HUDEP-2 (cell line): ENCODE data around the gene MRPL22.
A peak's percentile ranks its signal among the peaks of the same experiment; 100 is the strongest.
"Not testable (repeated sequence)": the region's sequence is repeated elsewhere in the genome, so short reads cannot be mapped to it uniquely, and the experiment has no call there.

Experiments
- DNase-seq, 76 experiments: peaks; one replicate each; lab custom pipeline; 2025; ENCODE audit not compliant: unreplicated experiment in 76 of 76; lab: John Stamatoyannopoulos, UW

The MRPL22 gene

DNA sequence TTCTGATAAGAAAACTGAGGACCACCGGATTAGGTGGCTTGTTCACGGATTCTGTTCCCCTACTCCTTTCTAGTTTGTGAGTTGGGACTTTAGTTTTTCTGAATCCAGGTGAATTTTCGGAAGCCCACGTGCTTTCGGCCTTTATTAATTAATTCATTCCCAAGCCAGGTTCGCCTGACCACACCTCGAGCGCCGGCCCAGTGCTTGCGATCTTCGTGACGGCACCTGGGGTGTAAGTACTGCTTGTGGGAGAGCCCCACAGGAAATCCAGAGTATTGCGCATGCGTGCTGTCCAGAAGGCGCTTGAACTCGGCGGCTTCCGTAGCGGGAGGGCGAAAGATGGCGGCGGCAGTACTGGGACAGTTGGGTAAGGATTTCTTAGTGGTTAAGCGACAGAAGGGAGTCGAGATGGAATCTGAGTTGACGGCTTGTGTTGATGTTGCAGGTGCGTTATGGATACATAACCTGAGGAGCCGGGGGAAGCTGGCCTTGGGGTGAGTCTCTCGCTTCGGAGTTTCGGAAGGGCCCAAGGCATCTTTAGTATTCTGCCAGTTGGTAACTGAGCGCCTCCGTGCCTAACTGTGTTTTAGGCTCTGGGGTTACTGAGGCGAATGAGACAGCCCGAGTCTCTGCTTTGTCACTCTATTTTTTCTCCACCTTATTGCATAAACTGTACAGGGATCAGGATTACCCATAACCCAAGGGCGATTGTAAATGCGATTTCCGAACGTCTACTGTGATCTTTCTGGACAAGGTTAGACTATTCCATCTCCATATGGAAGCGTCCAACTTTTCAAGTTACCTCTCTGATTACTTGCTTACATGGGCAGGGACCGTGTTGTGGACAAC, at the start of gene MRPL22:
Gene MRPL22 (plus strand): TSS at position 302 of the 849 bp plus-strand sequence. CDS start 38 bp downstream, at position 340.
- peak; percentile 27 to 96 (median 86) for DNase-seq

DNA sequence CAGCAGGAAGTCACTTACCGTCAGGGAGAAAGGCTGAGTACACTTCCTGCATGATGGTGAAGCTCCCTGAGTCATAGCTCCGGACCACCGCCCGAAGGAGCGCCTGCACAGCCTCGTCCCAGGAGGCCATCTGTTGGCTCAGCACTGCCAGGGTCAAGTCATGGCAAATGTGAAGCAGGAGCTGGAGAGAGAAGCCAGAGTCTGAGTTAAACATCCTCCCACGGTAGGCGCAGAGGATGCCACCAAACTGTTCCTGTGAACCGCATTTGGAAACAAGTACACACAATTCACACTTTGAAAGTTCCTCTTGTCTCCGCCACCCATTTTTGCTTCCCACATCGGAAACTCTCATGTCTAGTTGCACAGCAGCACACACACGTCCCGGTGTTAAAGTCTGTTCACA, 48.5 kb upstream of the MRPL22 start:
- DNase-seq: no peak

DNA sequence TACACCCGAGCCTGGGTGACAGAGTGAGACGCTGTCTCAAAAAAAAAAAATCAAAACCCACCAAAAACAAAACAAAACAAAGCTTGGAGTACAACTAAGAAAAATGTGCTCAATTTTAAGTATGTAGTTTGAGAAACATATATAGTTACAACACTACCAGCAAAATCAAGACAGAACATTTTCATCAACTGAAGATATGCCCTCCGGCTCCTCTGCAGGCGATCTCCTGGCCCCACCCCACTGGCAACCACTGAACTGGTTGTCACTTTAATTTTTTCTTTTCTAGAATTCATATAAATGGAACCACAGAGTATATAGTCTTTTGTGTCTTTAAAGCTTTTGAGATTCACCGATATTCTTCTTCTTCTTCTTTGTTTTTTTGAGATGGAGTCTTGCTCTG, 47.5 kb upstream of the MRPL22 start:
- no peak for DNase-seq

DNA sequence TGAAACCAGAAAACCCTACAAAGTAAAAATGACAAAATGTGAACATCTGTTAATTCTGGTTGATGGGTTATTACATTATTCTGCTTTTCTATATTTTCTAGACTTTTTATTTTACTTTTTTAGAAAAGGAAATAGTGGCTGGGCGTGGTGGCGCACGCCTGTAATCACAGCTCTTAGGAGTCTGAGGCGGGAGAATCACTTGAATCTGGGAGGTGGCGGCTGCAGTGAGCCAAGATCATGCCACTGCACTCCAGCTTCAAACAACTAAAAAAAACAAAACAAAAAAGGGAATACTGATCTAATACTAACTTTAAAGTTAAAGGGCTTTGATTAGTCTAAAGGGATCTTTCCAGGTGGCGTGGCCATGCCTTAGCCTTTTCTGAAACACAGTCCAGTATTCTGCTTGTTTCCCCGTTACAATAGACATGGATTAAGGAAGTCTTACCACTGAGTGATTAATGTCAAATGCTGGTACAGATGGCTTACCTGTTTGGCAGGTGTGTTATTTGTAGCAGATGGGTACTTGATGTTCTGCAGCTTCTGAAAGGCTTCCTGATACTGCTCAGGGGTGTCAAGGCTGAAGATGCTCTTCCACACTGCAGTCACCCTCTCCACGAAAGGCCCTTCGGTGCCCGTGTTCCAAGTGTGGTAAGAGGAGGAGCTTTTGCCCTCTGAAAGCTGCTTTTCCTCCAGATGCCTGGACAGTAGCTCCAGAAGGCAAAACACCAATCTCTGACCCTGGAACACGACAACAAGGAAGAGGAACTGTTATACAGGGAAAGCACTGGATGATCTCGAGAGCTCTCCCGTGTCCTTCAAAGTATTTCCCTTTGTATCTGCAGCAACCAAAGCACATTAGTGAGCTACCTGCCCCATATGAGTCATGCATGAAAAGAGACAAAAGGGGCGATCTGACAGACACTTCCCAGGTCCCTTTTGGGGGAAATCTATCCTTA, 45.0 kb upstream of the MRPL22 start:
- no peak for DNase-seq

GRCh38 chr5:154896562-154897165, 44.2 kb upstream of the MRPL22 start:
- DNase-seq: no peak

DNA sequence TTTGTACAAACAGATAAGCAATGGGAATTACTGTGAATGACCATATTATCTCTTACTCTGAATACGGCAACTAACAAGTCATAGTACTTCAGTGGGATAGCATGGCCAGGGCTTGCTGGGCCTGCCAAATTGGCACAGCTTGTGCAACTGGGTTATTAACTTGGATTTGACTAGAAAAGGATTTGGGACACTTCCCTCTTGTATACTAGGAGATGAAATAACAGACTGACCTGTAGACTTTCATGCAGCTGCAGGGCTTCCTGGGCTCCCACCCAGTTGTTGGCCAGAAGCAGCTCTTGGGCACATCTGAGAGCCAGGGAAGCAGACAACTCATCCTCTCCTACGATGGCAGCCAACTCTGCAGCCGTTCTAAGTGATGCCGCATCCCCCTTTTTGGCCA, 42.7 kb upstream of the MRPL22 start:
- no peak for DNase-seq

DNA sequence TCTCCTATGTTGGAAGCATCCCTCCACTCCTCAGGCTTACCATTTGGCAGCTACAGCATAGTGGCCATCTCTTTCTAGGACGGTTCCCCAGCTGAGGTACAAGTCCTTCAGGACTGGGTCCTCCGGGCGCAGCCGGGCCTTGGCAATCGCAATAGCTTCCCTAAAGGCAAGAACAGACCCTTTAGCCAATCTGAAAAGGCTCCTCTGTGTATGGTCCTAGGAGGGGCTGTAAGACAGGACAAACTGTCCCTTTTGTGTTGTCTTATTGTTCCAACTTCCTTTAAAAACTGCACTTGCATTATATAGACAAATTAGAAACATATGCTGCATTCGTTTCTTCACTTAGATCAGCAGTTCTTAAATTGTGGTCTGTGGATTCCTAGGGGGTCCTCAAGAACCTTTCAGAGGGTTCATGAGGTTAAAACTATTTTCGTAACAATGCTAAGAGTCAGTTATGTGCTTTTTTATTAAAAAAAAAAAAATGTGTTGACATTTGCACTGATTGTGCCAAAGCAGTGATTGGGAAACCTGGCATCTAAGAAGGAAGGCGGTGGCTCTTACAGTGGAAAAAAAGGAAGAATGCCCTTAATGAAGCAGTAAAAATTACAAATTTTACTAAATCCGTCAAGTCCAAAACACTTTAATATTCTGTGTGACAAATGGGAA, 41.6 kb upstream of the MRPL22 start:
- DNase-seq: no peak

DNA sequence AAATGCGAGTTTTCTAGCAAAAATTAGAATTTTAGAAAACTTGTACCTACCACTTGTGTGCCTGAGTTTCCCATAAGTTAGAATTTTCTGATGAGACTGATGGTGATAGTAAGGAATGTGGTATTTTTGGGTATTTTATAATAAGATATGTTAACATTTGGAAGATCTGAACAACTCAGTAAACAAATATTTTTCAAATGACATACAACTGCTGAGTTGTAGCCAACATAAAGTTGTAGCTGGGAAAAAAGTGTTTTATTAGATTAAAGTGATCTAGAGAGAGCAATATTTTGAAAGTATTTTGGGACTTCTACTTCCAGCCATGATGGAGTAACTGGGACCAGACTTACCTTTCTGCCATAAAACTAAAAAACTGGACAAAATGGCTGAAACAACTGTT, 40.8 kb upstream of the MRPL22 start:
- no peak for DNase-seq

DNA sequence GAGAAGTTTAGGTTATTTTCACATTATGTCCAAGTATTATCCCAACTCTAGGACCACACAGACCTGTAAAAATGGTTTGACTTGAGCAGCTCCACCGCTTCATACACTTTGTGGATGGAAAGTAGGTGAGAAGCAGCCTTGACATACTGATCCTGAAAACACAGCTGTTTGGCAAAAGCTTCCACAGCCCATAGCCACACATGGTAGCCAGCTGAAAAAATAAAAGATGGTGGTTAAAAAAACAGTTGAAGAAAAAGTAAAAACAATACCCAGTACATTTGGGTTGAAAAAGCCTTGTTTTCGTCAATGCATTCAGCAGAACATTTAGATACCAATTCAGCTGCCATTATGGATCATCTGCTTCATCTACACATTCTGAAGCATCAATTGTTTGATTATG, 39.6 kb upstream of the MRPL22 start:
- DNase-seq: no peak

- no peak for DNase-seq
Observed at GRCh38 chr5:154901913-154902312, 39.0 kb upstream of the MRPL22 start.

- DNase-seq: not testable (repeated sequence)
Observed at GRCh38 chr5:154905601-154906000, 35.3 kb upstream of the MRPL22 start.

- peak in 39 of 76 experiments; percentile 2 to 51 (median 15) for DNase-seq
Observed at GRCh38 chr5:154916874-154917273, 24.0 kb upstream of the MRPL22 start.

DNA sequence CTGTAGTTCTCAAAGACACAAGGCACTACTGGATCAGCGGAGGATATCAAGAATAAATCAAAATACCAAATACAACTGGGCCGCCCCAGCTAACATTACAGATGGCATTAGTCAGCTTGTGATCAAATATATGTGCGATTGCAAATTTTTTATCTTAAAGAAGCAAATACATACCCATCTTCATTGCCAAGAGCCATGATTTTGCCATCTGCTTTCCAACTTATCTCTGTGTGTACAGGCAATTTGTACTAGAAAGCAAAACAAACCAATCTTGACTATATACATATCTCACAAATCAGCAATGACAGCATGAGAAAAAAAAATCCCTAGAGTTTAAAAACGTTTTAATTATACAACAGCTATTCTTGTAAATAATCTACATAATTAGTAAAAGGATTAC, 23.1 kb upstream of the MRPL22 start:
- DNase-seq: peak in 8 of 76 experiments; percentile 4 to 30 (median 14)

GRCh38 chr5:154923441-154924430, 17.1 kb upstream of the MRPL22 start:
- no peak for DNase-seq

DNA sequence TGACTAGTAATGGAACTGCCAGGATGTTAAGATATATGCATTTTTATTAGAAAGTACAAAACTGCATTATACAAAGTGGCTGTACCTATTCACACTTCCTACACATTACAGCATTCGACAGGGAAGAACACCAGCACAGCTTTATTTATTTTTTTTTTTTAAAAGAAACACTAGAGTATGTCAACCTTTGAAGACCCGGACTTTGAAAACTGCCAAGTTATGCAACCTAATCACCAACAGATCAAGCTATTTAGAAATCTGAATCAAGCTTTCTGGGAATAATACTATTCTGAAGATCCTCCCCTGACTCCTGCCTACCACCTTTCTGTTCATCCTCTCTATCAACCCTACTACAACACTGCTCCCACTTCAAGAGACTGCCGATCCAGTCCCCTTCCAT, 7.3 kb upstream of the MRPL22 start:
- DNase-seq: no peak

DNA sequence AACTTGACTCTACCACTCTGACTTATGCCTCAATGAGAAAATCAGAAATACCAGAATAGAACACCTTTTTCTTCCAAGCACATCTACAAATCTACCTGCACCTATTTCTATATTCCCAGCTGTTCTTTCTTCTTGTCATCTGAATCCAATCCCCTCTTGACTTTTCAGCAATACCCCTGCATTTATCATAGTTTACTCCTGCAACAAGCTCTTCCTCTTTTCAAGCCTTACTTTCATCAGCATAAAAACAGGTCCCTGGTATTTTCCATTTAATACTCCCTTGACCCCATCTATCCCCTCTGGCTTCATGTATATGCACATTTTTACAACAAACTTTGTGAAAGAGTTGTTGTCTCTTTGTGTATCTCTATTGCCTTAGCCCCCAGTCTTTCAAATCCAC, 6.0 kb upstream of the MRPL22 start:
- no peak for DNase-seq

DNA sequence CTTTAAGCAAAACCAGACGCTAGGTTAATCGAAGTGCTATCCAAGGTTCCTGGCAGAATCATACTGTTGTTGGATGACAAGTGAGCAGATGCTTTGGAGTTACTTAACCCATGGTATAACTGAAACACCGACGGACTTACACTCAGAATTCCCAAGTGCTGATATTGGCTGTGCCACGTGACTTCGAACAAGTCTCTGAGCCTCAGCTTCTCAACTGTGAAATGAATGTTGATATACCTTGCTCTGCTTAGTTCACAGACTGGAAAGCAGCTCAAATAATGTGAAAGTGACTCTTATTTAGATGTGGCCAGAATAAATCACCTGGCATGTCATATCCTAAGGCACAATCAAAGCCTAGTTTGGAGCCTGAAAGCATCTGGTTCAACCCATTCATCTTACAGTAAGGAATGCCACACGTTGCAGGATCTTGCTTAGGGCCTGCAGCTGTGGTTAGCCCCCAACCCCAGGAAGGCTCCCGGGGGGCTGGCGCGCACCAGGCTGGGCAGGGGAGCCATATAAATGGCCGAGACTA, 3.6 kb upstream of the MRPL22 start:
- DNase-seq: peak in 1 of 76 experiments; percentile 20

DNA sequence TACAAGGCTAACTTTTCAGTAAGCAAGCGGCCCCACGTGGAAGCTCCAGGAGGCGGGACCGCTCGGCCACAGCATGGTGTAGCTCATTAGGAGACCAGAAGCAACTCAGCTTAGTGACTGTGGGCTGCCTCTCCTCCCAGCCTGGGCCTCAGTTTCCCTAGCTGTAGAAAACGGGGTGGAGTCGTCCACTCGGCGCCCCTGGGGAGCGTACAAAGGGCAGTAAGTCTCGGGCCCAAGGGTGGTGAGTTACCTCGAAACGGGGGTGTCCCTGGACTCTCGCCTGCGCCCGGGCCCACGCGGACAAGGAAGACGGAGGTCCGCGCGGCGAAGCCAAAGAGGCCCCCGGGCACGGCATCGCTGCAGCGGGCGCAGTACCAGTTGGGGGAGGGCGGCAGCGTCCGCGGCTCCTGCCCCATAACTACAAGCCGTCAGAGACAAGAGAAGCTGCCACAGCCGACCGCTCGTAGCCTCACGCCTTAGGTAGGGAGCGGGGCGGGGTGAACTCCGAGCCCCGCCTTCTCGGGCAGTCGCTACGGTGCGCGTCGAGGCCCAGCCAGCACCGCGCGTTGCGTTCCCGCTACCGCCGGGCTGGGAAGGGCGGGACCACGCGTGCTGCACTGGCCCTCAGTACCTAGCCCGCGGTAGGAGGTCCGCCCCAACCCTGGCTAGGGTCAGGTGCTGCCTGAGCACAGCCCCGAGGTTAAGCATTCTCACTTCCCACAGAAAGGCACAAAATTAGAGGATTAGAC, 3.0 kb upstream of the MRPL22 start, which contains the start of gene GEMIN5:
Gene GEMIN5 (minus strand): TSS at position 494 of the 749 bp plus-strand sequence. CDS start 78 bp downstream, at position 416.
- DNase-seq: peak in 75 of 76 experiments; percentile 10 to 89 (median 78)
